IgD-negative memory B cell (primary cell): ENCODE data around the gene CES3. TPM values are rescaled to one million over a fixed set of nuclear protein-coding genes. Genes with fewer than 3 reads are reported as not detected.

ENCODE experiments used
- H3K27ac Mint-ChIP-seq, 3 donors: one replicate each; pipeline ENCODE4 v1.8.0; 2020 to 2022; ENCODE audit warnings: mild to moderate bottlenecking in 3 of 3, mixed read lengths in 3 of 3, moderate library complexity in 1 of 3
- H3K27me3 Mint-ChIP-seq: one replicate; pipeline ENCODE4 v1.8.0; 2021; ENCODE audit warnings: mixed read lengths
- H3K36me3 Mint-ChIP-seq: one replicate; pipeline ENCODE4 v1.8.0; 2020; ENCODE audit warnings: mild to moderate bottlenecking, mixed read lengths
- H3K4me1 Mint-ChIP-seq, 3 donors: one replicate each; pipeline ENCODE4 v1.8.0; 2020 to 2022; ENCODE audit warnings: mixed read lengths in 3 of 3, mild to moderate bottlenecking in 1 of 3
- H3K4me3 Mint-ChIP-seq, 4 donors: one replicate each; pipeline ENCODE4 v1.8.0; 2020 to 2022; ENCODE audit warnings: mild to moderate bottlenecking in 4 of 4, mixed read lengths in 4 of 4, moderate library complexity in 3 of 4
- H3K9me3 Mint-ChIP-seq, 3 donors: one replicate each; pipeline ENCODE4 v1.8.0; 2020 to 2021; ENCODE audit warnings: mixed read lengths in 3 of 3, mild to moderate bottlenecking in 1 of 3
- polyA plus RNA-seq: library from polyadenylated mRNA; unstranded; fragments of 300-500 nt; fragmentation: Illumina TruSeq; gene quantifications from one replicate; pipeline ENCODE4 v1.2.3, GENCODE V29; 2021

Gene CES3
- polyA plus RNA-seq = 0.35 TPM

- Mint-ChIP-seq H3K9me3 (no peaks in the 10 kb centered on the region), H3K36me3 (peaks cover 3% of the 10 kb centered on the region), H3K27ac (peak within 1 kb of the TSS in 2 of 3 donors; percentile 40 to 88), H3K4me3 (peak within 1 kb of the TSS in 2 of 4 donors; percentile 33 to 76), H3K27me3 (peaks cover 2% of the 10 kb centered on the region), H3K4me1 (peaks cover 4 to 11% (median 11%) of the 10 kb centered on the region in 3 donors)
These were observed at the start of gene CES3 for GRCh38 chr16:66961065-66961744. CES3 (plus strand) TSS chr16:66961266; CDS start chr16:66961308, 42 bp downstream.

- Mint-ChIP-seq H3K27me3 (peaks cover 1% of the 10 kb centered on the region), H3K36me3 (no peaks in the 10 kb centered on the region), H3K4me3 (no peak overlapping the region), H3K27ac (no peak overlapping the region), H3K9me3 (no peaks in the 10 kb centered on the region), H3K4me1 (no peaks in the 10 kb centered on the region)
These were observed 49.3 kb upstream of the CES3 start for GRCh38 chr16:66911801-66912200.

GRCh38 chr16:66913081-66913480, 48.0 kb upstream of the CES3 start:
- Mint-ChIP-seq H3K27me3 (peaks cover 1% of the 10 kb centered on the region), H3K27ac (no peak overlapping the region), H3K9me3 (no peaks in the 10 kb centered on the region), H3K36me3 (no peaks in the 10 kb centered on the region), H3K4me3 (no peak overlapping the region), H3K4me1 (no peaks in the 10 kb centered on the region)

- Mint-ChIP-seq H3K36me3 (no peaks in the 10 kb centered on the region), H3K9me3 (no peaks in the 10 kb centered on the region), H3K27me3 (no peaks in the 10 kb centered on the region), H3K4me3 (no peak overlapping the region), H3K27ac (peak overlapping the region in 1 of 3 donors; percentile 46), H3K4me1 (no peaks in the 10 kb centered on the region)
These were observed 47.4 kb upstream of the CES3 start for GRCh38 chr16:66913711-66914110.

- Mint-ChIP-seq H3K27me3 (no peaks in the 10 kb centered on the region), H3K4me1 (no peaks in the 10 kb centered on the region), H3K36me3 (no peaks in the 10 kb centered on the region), H3K4me3 (peak overlapping the region in 2 of 4 donors; percentile 18 to 78), H3K9me3 (no peaks in the 10 kb centered on the region), H3K27ac (no peak overlapping the region)
These were observed 46.5 kb upstream of the CES3 start for GRCh38 chr16:66914541-66914940.

- H3K27me3 Mint-ChIP-seq = no peaks in the 10 kb centered on the region
- H3K36me3 Mint-ChIP-seq = no peaks in the 10 kb centered on the region
- no peaks in the 10 kb centered on the region for H3K9me3 Mint-ChIP-seq
- no peaks in the 10 kb centered on the region for H3K4me1 Mint-ChIP-seq
- no peak overlapping the region for H3K27ac Mint-ChIP-seq
- no peak overlapping the region for H3K4me3 Mint-ChIP-seq
These were observed 46.0 kb upstream of the CES3 start for GRCh38 chr16:66915041-66915440.

- H3K27ac Mint-ChIP-seq = no peak overlapping the region
- H3K9me3 Mint-ChIP-seq = no peaks in the 10 kb centered on the region
- H3K27me3 Mint-ChIP-seq = peaks cover 4% of the 10 kb centered on the region
- no peaks in the 10 kb centered on the region for H3K4me1 Mint-ChIP-seq
- no peak overlapping the region for H3K4me3 Mint-ChIP-seq
- H3K36me3 Mint-ChIP-seq = no peaks in the 10 kb centered on the region
These were observed 44.5 kb upstream of the CES3 start for GRCh38 chr16:66916518-66916917.

GRCh38 chr16:66917741-66918140, 43.3 kb upstream of the CES3 start:
- Mint-ChIP-seq H3K4me1 (no peaks in the 10 kb centered on the region), H3K9me3 (no peaks in the 10 kb centered on the region), H3K27me3 (peaks cover 6% of the 10 kb centered on the region), H3K4me3 (no peak overlapping the region), H3K27ac (no peak overlapping the region), H3K36me3 (no peaks in the 10 kb centered on the region)

- Mint-ChIP-seq H3K27me3 (peaks cover 12% of the 10 kb centered on the region), H3K9me3 (no peaks in the 10 kb centered on the region), H3K36me3 (no peaks in the 10 kb centered on the region), H3K4me1 (no peaks in the 10 kb centered on the region), H3K27ac (no peak overlapping the region), H3K4me3 (no peak overlapping the region)
These were observed 42.7 kb upstream of the CES3 start for GRCh38 chr16:66918355-66918754.

GRCh38 chr16:66918803-66919568, 42.1 kb upstream of the CES3 start, which contains the start of gene CDH16:
CDH16 (minus strand) TSS chr16:66918885; CDS start chr16:66918065, 820 bp downstream.
- Mint-ChIP-seq H3K36me3 (peaks cover 1% of the 10 kb centered on the region), H3K27me3 (peaks cover 18% of the 10 kb centered on the region), H3K4me1 (no peaks in the 10 kb centered on the region), H3K4me3 (no peak within 1 kb of the TSS), H3K27ac (no peak within 1 kb of the TSS), H3K9me3 (no peaks in the 10 kb centered on the region)

- H3K4me1 Mint-ChIP-seq = no peaks in the 10 kb centered on the region
- peaks cover 22% of the 10 kb centered on the region for H3K27me3 Mint-ChIP-seq
- no peak overlapping the region for H3K4me3 Mint-ChIP-seq
- peaks cover 1% of the 10 kb centered on the region for H3K36me3 Mint-ChIP-seq
- H3K27ac Mint-ChIP-seq = no peak overlapping the region
- H3K9me3 Mint-ChIP-seq = no peaks in the 10 kb centered on the region
These were observed 41.3 kb upstream of the CES3 start for GRCh38 chr16:66919569-66920298.

- Mint-ChIP-seq H3K27ac (no peak overlapping the region), H3K4me1 (peaks cover 0 to under 1% (median 0%) of the 10 kb centered on the region in 3 donors), H3K4me3 (no peak overlapping the region), H3K27me3 (peaks cover 24% of the 10 kb centered on the region), H3K9me3 (no peaks in the 10 kb centered on the region), H3K36me3 (peaks cover 1% of the 10 kb centered on the region)
These were observed 40.8 kb upstream of the CES3 start for GRCh38 chr16:66920299-66920590.

GRCh38 chr16:66920924-66921680, 40.0 kb upstream of the CES3 start:
- Mint-ChIP-seq H3K27me3 (peaks cover 29% of the 10 kb centered on the region), H3K4me1 (peaks cover 0 to 3% (median 0%) of the 10 kb centered on the region in 3 donors), H3K36me3 (peaks cover 1% of the 10 kb centered on the region), H3K4me3 (no peak overlapping the region), H3K27ac (no peak overlapping the region), H3K9me3 (no peaks in the 10 kb centered on the region)

- Mint-ChIP-seq H3K27me3 (peaks cover 31% of the 10 kb centered on the region), H3K4me3 (peak overlapping the region in 1 of 4 donors; percentile 45), H3K36me3 (peaks cover 1% of the 10 kb centered on the region), H3K27ac (no peak overlapping the region), H3K9me3 (no peaks in the 10 kb centered on the region), H3K4me1 (peaks cover 0 to 3% (median 0%) of the 10 kb centered on the region in 3 donors)
These were observed 39.2 kb upstream of the CES3 start for GRCh38 chr16:66921729-66922450.
